Karpas-422 (cell line): Measurements from ENCODE around the gene SLC7A7. TPM values are rescaled to one million over a fixed set of nuclear protein-coding genes. Genes with fewer than 3 reads are reported as not detected.
"Not testable (repeated sequence)": the region's sequence is repeated elsewhere in the genome, so short reads cannot be mapped to it uniquely, and the experiment has no call there.

Experiments
- DNase-seq: peaks from one replicate; pipeline ENCODE4 v3.0.0-alpha.2; 2015
- H2AFZ ChIP-seq: fragments of 200-600 bp; sonication (generic); 2 replicates; pipeline ENCODE4 v1.6.1; 2014; ENCODE audit warnings: antibody characterized with exemption, low read length, mixed read lengths
- H3K27ac ChIP-seq: fragments of 200-600 bp; sonication (generic); 2 replicates; pipeline ENCODE4 v1.5.1; 2014; ENCODE audit warnings: mild to moderate bottlenecking, low read length, moderate library complexity
- H3K27me3 ChIP-seq: fragments of 200-600 bp; sonication (generic); 2 replicates; pipeline ENCODE4 v1.6.1; 2014; ENCODE audit warnings: low read length, mixed read lengths
- H3K36me3 ChIP-seq: fragments of 200-600 bp; sonication (generic); 2 replicates; pipeline ENCODE4 v1.6.1; 2014; ENCODE audit warnings: low read length, mixed read lengths; ENCODE audit not compliant: insufficient read depth
- H3K4me1 ChIP-seq: fragments of 200-600 bp; sonication (generic); 2 replicates; pipeline ENCODE4 v1.6.1; 2014; ENCODE audit warnings: mild to moderate bottlenecking, low read length, mixed read lengths
- H3K4me2 ChIP-seq: fragments of 200-600 bp; sonication (generic); 2 replicates; pipeline ENCODE4 v1.6.1; 2014; ENCODE audit warnings: low read length, low read depth, mild to moderate bottlenecking; ENCODE audit not compliant: poor library complexity, severe bottlenecking
- H3K4me3 ChIP-seq: fragments of 200-600 bp; sonication (generic); 2 replicates; pipeline ENCODE4 v1.5.1; 2014; ENCODE audit warnings: mild to moderate bottlenecking, antibody characterized with exemption, low read length, mixed read lengths
- H3K79me2 ChIP-seq: fragments of 200-600 bp; sonication (generic); 2 replicates; pipeline ENCODE4 v1.6.1; 2014; ENCODE audit warnings: mild to moderate bottlenecking, low read length, mixed read lengths
- H3K9ac ChIP-seq: fragments of 200-600 bp; sonication (generic); 2 replicates; pipeline ENCODE4 v1.6.0; 2014; ENCODE audit warnings: low read length
- H3K9me2 ChIP-seq: fragments of 200-600 bp; sonication (generic), shearing (Covaris generic); replicated peaks from 2 replicates; pipeline ENCODE4 v1.6.0; 2014; ENCODE audit warnings: mild to moderate bottlenecking, low read length, moderate library complexity; ENCODE audit not compliant: insufficient read depth
- H3K9me3 ChIP-seq: fragments of 300-700, 200-600 bp; sonication (generic); 2 replicates; pipeline ENCODE4 v1.6.1; 2014; ENCODE audit warnings: low read length, mixed read lengths
- H4K20me1 ChIP-seq: fragments of 200-600 bp; sonication (generic); 2 replicates; pipeline ENCODE4 v1.6.1; 2014; ENCODE audit warnings: mild to moderate bottlenecking, antibody characterized with exemption, low read length, low read depth; ENCODE audit not compliant: insufficient read depth
- total RNA-seq: library from RNA; depleted of rRNA; stranded (reverse); fragments of >200 nt; shearing (Covaris generic); gene quantifications from 2 replicates; pipeline ENCODE4 v1.2.3, GENCODE V29; 2014; ENCODE audit warnings: low replicate concordance

SLC7A7 gene
- total RNA-seq, 1 experiment from 2014 or later: 3.5 TPM

DNA sequence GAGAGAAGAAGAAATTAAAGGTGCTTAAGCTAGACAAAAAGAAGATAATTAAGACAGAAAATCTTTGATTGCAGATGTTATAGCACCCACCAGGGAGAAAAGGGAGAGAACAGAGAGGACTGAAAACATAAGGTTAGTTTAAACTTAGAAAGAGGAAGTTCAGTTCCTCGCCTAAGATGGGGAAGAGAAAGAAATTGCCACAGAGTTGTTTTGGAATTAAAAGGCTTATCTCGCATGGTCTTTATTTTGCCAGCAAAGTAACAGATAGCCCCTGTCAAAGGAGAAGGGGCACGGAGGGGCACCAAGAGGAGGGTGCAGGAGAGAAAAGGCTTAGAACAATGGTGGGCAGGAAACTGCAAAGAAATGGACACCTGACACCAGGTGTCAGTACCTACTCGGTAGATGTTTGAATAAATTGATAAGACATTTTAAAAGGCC is 66.6 kb downstream of the SLC7A7 start:
- H3K9ac ChIP-seq: peak overlapping the region; percentile 14
- H4K20me1 ChIP-seq: no peaks in the 10 kb centered on the region
- peak overlapping the region; percentile 4; the same call in 1 of the 2 replicates for H3K4me3 ChIP-seq
- peak; percentile 71 for DNase-seq
- no peaks in the 10 kb centered on the region for H3K79me2 ChIP-seq
- H2AFZ ChIP-seq: peak overlapping the region; percentile 66
- H3K4me1 ChIP-seq: peaks cover 19% of the 10 kb centered on the region
- H3K27ac ChIP-seq: 0 out of 2 replicates have a peak overlapping the region, but pooled peaks have one; percentile 19
- no peaks in the 10 kb centered on the region for H3K9me3 ChIP-seq
- H3K27me3 ChIP-seq: no peaks in the 10 kb centered on the region
- no peaks in the 10 kb centered on the region for H3K36me3 ChIP-seq
- peak overlapping the region; percentile 49 for H3K4me2 ChIP-seq
- no peaks in the 10 kb centered on the region for H3K9me2 ChIP-seq

DNA sequence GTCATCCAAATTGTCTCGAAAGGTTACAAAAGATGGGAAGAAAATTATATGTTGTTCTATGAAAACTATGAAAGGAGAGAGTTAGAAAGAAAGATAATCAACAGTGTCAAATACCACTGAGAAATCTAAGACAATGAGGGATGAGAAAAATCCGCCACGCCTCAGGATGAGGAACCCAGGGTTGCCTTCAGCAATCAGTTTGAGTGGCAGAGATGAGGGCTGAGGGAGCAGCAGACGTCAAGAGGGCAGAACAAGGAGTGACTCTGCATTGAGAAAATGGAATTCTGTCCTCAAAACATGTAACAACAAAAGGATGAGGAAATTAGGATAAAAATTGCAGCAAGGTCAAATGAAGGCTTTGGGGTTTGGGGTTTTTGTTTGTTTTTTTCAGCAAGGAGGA is 67.0 kb downstream of the SLC7A7 start:
- H3K79me2 ChIP-seq: no peaks in the 10 kb centered on the region
- no peaks in the 10 kb centered on the region for H3K9me3 ChIP-seq
- H3K27ac ChIP-seq: 0 out of 2 replicates have a peak overlapping the region, but pooled peaks have one; percentile 19
- H3K9ac ChIP-seq: peak overlapping the region; percentile 14
- H4K20me1 ChIP-seq: no peaks in the 10 kb centered on the region
- no peak for DNase-seq
- no peaks in the 10 kb centered on the region for H3K36me3 ChIP-seq
- H3K9me2 ChIP-seq: no peaks in the 10 kb centered on the region
- no peaks in the 10 kb centered on the region for H3K27me3 ChIP-seq
- peaks cover 15% of the 10 kb centered on the region for H3K4me1 ChIP-seq
- H3K4me3 ChIP-seq: no peak overlapping the region
- peak overlapping the region; percentile 49 for H3K4me2 ChIP-seq
- peak overlapping the region; percentile 66 for H2AFZ ChIP-seq

DNA sequence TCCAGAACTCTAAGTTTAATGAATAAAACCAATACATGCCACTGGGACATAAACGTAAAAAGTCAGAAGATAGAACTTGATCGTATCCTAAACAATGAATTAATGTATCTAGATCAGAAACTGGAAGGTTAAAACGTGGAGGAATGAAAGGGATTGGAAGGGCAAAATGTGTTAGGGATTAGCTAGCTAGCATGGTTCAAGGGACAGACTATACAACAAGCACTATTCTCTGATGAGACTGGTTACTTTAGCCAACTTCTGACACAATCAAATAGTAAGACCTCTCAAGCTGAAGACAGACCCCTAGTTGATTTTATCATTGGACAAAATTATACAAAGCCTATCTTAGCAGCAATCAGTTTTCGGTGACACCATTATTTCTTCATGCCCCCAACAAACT is 67.5 kb downstream of the SLC7A7 start:
- H3K27ac ChIP-seq: no peak overlapping the region
- H3K4me2 ChIP-seq: no peak overlapping the region
- no peaks in the 10 kb centered on the region for H3K79me2 ChIP-seq
- no peaks in the 10 kb centered on the region for H4K20me1 ChIP-seq
- H2AFZ ChIP-seq: no peak overlapping the region
- H3K4me3 ChIP-seq: no peak overlapping the region
- H3K9me3 ChIP-seq: no peaks in the 10 kb centered on the region
- H3K9me2 ChIP-seq: no peaks in the 10 kb centered on the region
- H3K27me3 ChIP-seq: no peaks in the 10 kb centered on the region
- no peak for DNase-seq
- no peaks in the 10 kb centered on the region for H3K36me3 ChIP-seq
- H3K4me1 ChIP-seq: peaks cover 15% of the 10 kb centered on the region
- no peak overlapping the region for H3K9ac ChIP-seq

DNA sequence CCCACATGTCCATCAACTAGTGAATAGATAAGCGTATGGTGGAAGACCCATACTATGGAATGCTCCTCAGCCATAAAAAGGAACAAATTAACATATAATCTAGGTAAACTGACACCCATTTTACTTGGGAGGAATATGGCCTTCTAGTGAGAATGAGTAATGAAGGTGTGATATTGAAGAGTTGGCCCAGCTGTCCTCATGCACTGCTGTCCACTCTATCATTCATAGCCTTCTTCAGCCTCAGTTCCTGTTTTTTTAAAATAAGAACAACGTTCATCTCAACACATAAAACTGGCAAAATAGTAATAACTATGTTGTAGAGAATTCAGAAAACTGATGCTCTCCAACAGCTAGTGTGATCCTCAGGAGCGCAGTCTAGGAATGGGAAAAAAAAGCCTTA is 75.2 kb downstream of the SLC7A7 start:
- H2AFZ ChIP-seq: no peak overlapping the region
- no peaks in the 10 kb centered on the region for H4K20me1 ChIP-seq
- no peaks in the 10 kb centered on the region for H3K9me3 ChIP-seq
- H3K36me3 ChIP-seq: no peaks in the 10 kb centered on the region
- H3K4me1 ChIP-seq: no peaks in the 10 kb centered on the region
- no peak for DNase-seq
- no peaks in the 10 kb centered on the region for H3K27me3 ChIP-seq
- H3K79me2 ChIP-seq: no peaks in the 10 kb centered on the region
- no peaks in the 10 kb centered on the region for H3K9me2 ChIP-seq
- H3K4me2 ChIP-seq: no peak overlapping the region
- no peak overlapping the region for H3K4me3 ChIP-seq
- H3K9ac ChIP-seq: no peak overlapping the region
- H3K27ac ChIP-seq: no peak overlapping the region

DNA sequence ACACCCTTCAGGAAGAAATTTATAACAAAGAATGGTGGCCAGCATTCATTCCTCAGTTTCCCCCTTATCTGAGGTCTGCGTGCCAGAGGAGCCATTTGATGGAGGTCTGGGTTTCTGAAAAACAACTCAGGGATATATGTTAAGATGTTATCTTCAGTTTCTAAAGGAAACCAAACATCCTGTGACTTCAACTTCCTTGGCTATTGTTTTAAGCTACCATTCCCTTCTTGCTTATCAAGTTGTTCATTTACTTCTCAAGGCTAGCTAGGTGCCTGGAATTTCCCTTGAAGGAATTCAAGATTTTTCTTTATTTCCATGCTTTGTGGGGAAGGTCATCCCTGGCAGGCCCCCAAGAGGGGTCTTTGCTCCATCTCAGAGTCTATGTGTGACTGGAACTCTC is 75.8 kb downstream of the SLC7A7 start:
- no peaks in the 10 kb centered on the region for H3K9me2 ChIP-seq
- H3K9ac ChIP-seq: no peak overlapping the region
- H3K9me3 ChIP-seq: no peaks in the 10 kb centered on the region
- no peak overlapping the region for H3K4me3 ChIP-seq
- no peaks in the 10 kb centered on the region for H3K27me3 ChIP-seq
- DNase-seq: no peak
- H3K4me2 ChIP-seq: no peak overlapping the region
- H4K20me1 ChIP-seq: no peaks in the 10 kb centered on the region
- no peaks in the 10 kb centered on the region for H3K36me3 ChIP-seq
- no peaks in the 10 kb centered on the region for H3K79me2 ChIP-seq
- no peaks in the 10 kb centered on the region for H3K4me1 ChIP-seq
- H2AFZ ChIP-seq: no peak overlapping the region
- no peak overlapping the region for H3K27ac ChIP-seq

DNA sequence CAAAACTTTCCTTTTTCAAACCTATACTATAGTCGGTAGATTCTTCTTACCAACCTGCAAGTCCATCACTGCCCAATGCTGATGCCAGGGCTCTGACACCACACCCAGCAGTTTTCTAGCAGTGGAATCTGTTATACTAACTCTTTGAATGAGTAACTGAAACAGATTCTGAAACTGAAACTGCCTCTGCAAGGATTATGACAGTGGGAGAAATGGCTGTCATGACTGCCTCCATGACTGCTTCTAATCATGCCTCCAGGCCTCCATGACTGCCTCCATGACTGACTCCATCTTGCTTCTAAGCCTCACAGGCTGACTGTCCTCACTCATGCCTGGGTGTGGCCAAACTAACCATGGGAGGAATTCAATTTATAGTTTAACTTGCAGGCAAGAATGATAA is 78.2 kb downstream of the SLC7A7 start:
- H3K4me2 ChIP-seq: no peak overlapping the region
- no peaks in the 10 kb centered on the region for H3K9me2 ChIP-seq
- H3K36me3 ChIP-seq: no peaks in the 10 kb centered on the region
- no peaks in the 10 kb centered on the region for H3K27me3 ChIP-seq
- H2AFZ ChIP-seq: no peak overlapping the region
- no peaks in the 10 kb centered on the region for H3K79me2 ChIP-seq
- H3K27ac ChIP-seq: no peak overlapping the region
- no peaks in the 10 kb centered on the region for H4K20me1 ChIP-seq
- DNase-seq: no peak
- H3K4me3 ChIP-seq: no peak overlapping the region
- H3K9ac ChIP-seq: no peak overlapping the region
- H3K4me1 ChIP-seq: no peaks in the 10 kb centered on the region
- no peaks in the 10 kb centered on the region for H3K9me3 ChIP-seq

DNA sequence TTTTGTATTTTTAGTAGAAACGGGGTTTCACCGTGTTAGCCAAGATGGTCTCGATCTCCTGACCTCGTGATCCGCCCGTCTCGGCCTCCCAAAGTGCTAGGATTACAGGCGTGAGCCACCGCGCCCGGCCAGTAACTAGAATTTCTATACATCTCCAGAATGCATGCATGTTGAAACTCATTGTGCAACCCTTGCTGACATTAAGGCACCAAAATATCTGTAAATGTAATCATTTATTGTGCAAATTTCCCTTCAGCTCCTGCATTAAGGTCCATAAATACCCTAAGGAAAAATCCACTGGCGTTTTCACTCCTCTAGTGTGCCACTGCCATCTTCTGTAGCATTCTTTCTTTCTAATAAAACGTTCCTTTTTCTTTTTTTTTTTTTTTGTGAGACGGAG is 78.9 kb downstream of the SLC7A7 start:
- H2AFZ ChIP-seq, H3K27ac ChIP-seq, H3K4me1 ChIP-seq, H4K20me1 ChIP-seq, H3K9ac ChIP-seq, H3K36me3 ChIP-seq, H3K27me3 ChIP-seq, H3K9me2 ChIP-seq, H3K4me2 ChIP-seq, DNase-seq, H3K9me3 ChIP-seq, H3K79me2 ChIP-seq, H3K4me3 ChIP-seq: not testable (repeated sequence)

DNA sequence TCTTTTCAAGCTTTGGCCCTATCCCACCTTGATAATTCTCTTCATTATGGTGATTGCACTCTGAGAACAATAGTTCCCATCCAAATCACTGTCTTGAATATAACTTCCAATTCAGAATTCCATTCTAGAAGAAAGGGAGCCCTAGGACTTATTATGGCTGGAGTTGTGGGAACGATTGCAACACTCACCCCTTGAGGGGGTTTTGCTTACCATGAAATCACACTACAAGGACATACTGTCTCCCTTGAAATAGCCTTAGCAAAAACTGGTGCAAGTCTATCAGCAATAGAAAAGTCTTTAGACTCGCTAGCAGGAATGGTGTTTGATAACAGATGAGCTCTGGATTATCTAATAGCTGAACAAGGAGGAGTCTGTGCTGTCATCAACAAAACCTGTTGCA is 80.1 kb downstream of the SLC7A7 start:
- Histone ChIP-seq H3K9me2 (no peaks in the 10 kb centered on the region), H3K4me1 (no peaks in the 10 kb centered on the region), H3K79me2 (no peaks in the 10 kb centered on the region), H3K36me3 (no peaks in the 10 kb centered on the region), H4K20me1 (no peaks in the 10 kb centered on the region), H3K9ac (no peak overlapping the region), H2AFZ (no peak overlapping the region), H3K27me3 (no peaks in the 10 kb centered on the region), H3K4me2 (no peak overlapping the region), H3K4me3 (no peak overlapping the region), H3K9me3 (no peaks in the 10 kb centered on the region), H3K27ac (no peak overlapping the region)
- DNase-seq: no peak

DNA sequence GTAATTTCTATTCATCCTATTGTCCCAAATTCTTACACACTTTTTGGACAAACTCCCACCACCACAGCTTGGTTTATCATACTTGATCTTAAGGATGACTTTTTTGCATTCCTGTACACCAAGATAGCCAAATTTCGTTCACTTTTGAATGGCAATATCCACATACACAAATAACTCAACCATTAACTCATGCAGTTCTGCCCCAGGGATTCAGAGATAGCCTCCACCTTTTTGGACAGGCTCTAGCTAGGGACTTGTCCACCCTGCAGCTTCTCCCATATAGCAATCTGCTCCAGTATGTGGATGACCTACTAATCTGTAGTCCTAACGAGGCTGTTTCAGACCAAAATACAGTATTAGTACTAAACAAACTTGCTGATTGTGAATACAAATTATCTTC is 81.4 kb downstream of the SLC7A7 start:
- Histone ChIP-seq H3K4me1 (no peaks in the 10 kb centered on the region), H4K20me1 (no peaks in the 10 kb centered on the region), H3K9me3 (no peaks in the 10 kb centered on the region), H3K4me3 (no peak overlapping the region), H3K27me3 (no peaks in the 10 kb centered on the region), H3K9me2 (no peaks in the 10 kb centered on the region), H3K4me2 (no peak overlapping the region), H3K36me3 (no peaks in the 10 kb centered on the region), H3K9ac (no peak overlapping the region), H3K27ac (no peak overlapping the region), H2AFZ (no peak overlapping the region), H3K79me2 (no peaks in the 10 kb centered on the region)
- no peak for DNase-seq
